HG02571 (cell line): ENCODE results near the gene KSR2.
"Not testable (repeated sequence)": the region's sequence is repeated elsewhere in the genome, so short reads cannot be mapped to it uniquely, and the experiment has no call there.

ENCODE experiments used
- ATAC-seq: cut with Tn5 transposase; IDR thresholded peaks from one replicate; pipeline ENCODE4 v1.9.1; 2021; ENCODE audit warnings: mild to moderate bottlenecking, moderate library complexity; ENCODE audit not compliant: unreplicated experiment

Gene KSR2

DNA sequence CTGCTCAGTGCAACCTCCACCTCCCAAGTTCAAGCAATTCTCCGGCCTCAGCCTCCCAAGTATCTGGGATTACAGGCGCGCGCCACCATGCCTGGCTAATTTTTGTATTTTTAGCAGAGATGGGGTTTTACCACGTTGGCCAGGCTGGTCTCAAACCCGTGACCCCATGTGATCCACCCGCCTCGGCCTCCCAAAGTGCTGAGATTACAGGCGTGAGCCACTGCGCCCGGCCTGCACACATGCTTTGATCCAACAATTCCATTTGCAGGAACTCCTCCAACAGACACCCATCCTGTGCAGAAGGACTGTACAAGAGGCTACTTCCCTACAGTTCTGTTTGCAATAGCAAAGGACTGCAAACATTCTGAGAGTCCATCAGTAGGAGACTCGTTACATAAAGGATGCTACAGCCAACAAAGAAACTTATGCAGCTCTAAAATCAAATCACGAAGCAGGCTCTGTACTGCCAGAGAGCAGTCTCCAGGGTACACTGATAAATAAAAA is 108.0 kb downstream of the KSR2 start:
- ATAC-seq = not testable (repeated sequence)

DNA sequence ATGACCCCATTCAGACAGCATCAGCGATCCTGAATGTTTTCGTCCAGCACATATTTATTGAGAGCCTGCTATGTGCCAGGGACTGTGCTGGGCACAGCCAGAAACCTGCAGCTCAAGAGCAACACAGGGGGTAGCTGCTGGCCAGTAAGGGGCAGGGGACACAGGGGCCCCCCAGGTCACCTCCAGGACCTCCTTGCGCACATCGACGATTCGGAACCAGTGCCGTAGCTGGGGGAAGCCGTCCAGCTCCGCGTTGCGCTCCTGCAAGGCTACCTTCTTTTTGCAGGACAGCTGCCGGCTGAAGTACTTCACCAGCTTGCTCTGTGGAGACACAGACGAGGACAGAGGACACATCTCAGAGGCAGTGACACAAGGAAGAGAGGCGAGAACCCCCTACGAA is 108.7 kb downstream of the KSR2 start:
- no peak for ATAC-seq

DNA sequence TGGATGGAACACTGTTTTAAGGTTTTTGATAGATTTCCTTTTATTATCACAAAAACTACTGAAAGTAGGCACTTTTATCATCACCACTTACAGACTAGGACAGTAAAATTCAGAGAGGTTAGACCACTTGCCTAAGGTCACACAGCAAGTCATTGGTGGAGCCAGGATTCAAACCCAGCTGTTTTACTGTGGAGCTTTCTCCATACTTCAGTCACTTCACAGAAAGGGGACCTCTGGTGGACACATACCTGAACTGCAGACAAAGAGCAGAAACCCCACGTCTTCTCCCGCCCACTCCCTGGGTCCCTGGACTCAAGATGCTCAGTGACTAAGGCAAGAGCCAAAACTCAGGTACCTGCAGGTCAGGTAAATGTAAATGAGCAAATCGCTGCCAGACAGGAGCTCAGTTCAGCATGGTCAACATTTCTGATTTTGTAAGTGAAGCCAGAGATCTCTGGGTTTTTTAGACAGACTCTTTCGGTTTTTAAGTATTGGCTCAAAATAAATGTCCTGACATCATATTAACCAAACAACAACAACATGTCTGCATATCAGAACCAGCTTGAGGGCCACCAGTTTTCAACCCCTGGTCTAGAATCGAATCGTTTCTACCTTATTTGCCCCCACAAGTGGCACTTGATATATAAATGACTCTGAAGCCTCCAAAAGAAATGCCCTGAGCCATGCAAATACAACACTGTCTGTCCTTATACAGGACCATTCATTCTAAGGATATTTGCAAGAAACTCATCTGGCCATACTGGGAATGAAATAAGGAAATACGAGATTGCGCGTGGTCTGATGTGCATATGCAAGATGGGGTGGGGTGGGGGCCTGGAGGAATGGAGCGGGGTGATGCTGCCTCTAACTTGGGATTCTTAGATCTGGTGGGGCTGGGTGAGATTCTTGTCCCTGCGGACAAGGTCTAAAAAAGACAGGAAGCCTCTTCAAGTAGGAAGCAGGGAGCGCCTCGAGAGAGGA is 110.9 kb downstream of the KSR2 start:
- no peak for ATAC-seq

DNA sequence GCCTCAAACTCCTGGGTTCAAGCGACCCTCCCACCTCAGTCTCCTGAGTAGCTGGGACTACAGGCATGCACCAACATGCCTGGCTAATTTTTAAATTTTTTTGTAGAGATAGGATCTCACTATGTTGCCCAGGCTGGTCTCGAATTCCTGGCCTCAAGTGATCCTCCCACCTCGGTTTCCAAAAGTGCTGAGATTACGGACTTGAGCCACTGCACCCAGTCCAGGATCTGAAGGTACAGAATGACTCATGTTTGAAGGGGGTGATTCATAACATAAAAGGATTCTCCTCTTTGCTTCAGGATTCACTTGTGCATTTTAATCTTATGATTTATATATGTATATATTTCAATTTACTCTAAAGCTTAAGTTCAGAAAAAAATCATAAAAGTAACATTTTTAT is 111.7 kb downstream of the KSR2 start:
- ATAC-seq = not testable (repeated sequence)

DNA sequence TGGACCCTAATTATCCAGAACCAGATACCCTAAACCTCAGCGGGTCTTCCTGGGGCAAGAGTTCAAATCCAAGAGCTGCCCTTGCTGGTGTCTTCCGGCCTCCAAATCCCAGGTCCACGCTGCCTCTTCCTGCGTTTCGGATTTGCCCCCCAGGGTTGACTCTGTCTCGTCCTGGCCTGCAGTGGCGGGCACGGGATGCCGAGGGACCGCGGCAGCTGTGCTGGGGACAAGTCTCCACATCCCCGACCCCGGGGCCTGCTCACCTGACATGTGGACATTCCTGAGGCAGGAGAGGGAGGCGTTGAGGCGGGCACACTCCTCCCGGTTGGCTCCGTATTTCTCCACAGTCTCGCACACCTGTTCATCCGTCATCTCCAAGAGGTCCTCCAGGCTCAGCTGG is 113.6 kb downstream of the KSR2 start:
- no peak for ATAC-seq

DNA sequence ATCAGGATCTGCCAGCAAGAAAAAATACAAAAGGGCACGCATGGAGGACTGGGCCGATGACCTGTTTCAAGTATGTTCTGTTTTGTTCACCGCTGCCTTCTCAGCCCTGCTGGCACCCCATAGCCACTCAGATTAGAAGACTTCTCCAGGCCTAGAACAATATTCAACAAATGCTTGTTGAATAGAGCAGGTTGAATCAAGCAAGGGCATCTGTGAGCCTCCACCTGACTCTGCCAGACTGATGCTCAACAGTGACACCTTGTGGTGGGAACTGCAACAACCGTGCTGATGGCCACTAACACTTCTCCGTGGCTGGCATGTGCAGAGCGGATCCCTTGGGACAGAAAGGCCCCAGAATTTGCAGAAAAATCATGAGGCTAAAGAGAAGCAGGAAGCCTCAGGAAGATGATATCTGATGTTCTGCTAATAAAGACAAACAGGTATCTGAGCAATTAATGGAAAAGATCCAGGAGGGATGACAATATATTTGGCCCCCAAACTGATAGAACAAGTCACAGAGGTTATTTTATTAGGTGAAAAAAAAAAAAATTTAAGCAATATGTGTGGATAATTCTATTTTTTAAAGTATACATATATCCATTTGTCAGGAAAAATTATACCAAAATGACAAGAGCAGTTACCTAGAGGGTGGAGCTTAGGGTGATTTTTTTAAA is 114.3 kb downstream of the KSR2 start:
- no peak for ATAC-seq

DNA sequence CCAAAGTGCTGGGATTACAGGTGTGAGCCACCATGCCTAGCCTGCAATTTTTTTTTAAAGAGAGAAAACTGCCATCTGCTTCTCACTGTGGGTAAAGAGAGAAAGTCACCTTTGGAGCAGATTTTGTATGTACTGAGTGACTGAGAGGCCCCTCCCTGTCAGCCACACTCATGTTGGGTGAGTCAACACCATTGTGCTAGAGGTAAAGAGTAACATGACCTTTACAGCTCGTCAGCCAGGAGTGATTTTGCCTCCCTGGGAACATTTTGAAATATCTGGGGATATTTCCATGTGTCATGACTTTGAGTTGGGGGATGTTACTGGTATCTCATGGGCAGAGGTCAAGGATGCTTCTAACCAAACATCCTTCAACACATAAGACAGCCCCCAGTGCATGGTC is 115.2 kb downstream of the KSR2 start:
- no peak for ATAC-seq

DNA sequence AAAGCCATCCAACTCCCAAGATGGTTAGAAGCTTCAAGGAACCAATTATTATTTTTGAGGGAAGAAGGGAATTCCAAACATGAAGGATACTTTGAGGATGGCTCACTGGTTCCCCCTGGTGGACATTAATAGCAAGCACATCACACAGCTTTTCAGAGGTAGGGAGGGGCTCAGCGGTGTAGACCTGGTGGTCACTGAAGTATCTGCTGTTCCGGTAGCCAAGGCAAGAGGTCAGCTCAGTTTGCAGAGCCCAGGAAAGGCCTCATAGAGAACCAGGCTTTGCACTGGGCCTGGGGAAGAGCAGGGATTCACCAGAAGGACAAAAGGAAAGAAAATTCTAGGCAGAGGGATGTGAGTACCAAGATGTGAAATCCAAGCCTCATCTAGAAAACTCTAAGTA is 118.7 kb downstream of the KSR2 start:
- ATAC-seq = no peak

DNA sequence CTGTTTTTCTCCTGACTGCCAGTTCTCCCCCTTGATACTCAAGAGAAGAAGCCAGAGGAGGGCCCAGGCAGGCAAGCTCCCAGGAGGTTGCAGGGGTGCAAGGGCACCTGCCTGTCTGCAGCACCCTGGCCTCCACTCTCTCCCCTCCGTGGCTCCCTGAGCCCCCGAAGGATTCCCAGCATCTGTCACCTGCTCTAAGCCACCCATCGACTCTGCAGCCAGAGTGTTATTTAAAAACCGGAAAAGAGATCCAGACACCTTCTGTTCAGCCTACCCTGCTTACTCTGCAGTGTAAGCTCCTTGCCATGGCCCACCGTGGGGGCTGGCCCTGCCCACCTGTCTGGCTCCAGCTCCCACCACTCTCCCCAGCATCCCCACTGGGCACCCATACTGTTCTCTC is 121.4 kb downstream of the KSR2 start:
- ATAC-seq = no peak

DNA sequence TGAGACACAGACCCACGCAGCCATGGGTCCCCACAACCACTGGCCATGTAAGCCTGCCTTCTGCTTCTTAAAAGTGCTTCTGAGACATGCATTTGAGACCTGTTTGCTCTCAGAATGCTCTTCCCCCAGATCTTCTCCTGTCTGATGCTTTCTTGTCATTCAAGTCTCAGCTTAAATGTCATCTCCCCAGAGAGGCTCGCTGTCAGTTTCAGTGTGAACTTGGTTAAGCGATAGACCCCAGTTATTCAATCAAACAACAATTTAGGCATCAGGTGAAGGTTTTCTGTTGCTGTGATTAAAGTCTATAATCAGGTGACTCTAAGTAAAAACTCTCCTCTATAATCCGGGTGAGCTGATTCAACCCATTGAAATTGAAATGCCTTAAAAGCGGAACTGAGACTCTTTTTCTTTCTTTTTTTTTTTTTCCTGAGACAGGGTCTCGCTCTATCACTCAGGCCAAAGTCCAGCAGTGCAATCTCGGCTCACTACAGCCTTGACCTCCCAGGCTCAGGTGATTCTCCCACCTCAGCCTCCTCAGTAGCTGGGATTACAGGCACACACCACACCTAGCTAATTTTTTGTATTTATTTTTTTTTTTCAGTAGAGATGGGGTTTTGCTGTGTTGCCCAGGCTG is 123.4 kb downstream of the KSR2 start:
- ATAC-seq = no peak

DNA sequence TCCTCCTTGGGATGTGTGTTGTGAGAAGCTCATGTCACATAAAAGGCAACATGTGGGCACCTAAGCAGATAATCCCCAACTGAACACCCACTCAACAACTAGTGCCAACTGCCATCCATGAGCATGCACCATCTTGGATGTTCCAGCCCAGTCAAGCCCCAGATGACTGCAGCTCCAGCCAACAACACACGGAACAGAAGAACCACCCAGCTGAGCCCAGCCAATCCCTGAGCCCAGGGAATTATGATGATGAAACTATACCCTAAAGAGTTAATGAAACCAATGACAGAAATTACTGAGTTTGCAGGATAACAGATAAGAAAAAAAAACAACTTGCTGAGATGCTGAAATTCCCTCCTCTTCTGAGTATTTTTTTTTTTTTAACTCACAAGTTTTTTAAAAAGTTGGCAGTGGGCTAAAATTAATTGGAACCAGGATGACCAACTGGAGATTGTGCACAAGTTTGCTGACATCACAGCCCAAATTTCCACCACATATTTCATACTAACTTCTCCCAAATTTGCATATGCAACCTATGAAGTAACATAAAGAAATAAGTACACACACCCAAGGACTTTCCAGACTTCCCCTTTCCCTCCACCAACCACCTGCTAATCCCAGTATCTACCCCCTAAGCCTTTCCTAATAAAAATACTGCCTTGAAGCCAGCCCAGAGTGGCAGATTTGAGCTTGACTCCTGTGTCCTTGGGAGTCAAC is 124.5 kb downstream of the KSR2 start:
- ATAC-seq = no peak

DNA sequence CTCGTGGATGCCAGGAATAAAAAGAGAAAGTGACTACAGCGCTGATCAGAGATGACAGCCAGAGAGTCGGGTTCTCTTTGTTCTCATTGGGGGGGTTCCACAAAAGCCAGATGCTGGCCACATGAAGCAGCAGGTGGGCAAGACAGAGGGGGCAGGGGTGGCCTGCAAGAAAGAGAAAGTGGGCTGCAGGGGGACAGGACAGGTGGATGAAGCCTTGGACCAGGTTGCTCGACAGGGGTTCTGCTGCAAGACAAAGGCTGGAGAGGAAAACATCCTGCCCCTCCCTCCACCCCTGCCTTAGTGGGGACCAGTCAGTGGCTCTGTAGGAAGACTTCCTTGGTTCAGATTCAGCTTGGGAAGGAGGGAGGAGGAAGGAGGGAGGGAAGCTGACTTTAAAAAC is 126.2 kb downstream of the KSR2 start:
- no peak for ATAC-seq

DNA sequence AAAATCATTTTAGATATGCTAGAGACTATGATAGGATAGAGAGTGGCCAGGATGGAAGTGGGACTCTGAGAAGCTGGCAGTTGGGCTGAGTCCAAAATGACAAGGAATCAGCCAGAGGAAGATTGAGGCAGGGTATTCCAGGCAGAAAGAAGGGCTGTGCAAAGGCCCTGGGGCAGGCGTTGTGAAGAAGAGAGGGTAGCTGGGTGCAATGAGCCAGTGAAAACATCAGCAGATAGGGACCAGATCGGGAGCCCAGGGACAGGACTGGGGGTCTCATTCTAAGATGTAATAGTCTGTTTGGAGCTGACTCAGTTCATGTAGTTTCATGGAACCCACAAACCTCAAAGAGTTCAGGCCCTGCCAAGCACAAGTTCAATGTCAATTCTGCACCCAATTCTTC is 126.6 kb downstream of the KSR2 start:
- no peak for ATAC-seq

DNA sequence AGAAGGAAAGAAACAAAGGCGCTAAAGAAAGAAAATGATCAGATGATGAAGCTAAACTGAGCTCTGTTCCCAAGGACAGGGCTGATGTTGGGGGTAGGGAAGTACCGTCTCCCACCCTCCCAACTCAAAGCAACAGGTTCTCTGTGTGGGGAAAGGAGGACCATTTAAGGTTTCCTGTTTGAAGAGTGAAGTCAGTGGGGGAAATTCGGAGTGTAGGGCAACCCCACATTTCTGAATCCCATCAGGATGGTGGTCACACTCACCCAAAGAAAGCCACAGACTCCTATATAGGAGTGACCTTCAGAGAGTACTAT is 131.1 kb downstream of the KSR2 start:
- no peak for ATAC-seq

DNA sequence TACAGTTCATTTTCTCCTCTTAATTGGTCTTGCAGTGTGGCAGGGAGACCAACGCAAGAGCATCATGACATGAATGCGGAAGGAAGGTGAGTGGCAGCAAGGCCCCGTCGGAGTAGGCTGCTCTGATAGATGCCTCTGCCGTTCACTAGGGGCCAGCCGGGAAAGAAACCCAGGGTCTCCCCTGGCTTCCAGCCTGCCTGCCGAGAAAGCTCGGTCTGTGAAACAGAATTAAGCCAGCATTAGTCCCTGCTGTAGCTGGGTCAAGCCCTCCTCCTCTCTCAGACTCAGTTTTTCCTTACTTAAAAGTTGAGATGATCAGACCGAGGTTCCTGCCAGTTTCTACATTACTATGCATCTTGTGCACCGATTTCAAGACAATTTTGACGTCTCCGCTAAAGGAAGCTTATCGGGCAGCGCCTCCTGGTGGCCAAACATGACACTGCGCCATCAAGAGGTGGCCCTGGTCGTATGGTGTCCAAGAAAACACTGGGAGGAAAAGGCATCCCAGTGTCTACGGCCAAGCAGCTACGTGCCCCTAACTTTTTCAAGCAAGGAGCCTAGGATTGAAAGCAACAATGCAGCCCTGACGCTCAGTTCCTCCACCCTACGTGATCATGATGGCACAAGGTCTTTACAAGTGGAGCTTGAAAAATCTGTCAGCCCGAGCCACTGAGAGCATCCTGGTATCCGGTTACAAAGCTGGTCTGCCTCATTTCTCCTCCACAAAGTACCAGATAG is 131.6 kb downstream of the KSR2 start:
- ATAC-seq = no peak

DNA sequence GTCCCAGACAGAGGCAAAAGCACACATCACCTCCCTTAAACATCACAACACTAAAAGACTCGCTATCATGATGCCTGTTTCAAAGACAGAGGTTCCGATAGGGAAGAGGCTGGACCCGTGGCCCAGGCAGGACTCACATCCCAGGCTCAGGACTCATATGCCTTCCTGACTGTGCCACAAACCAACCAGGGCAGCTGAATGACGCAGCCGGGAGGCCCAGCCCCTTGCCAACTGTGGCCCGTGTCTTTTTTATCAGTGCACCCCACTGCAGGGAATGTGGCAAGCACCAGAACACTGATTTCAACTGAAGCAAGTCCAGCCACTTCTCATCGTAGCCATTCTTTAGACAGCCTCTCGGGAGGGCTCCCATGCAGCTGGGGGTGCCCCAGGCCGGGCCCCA is 132.3 kb downstream of the KSR2 start:
- no peak for ATAC-seq

DNA sequence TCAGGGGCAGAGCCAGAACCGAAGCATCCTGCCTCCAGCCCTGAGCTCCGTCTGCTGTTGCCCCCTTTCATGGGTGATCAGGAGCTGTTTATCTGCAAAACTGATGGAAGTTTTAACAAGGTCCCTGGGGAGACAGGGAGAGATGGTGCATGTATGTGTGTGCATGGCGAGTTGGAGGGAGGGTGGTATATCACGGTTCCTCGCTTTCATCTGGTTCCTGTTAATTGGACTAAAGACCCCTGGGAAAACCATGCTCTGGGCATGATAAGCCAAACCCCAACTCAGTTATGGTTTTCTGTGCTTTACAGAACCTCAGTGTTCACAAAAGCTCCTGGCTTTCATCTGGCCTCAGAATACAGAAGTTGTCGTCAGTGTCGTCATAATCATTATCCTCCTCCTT is 133.6 kb downstream of the KSR2 start:
- ATAC-seq = no peak

DNA sequence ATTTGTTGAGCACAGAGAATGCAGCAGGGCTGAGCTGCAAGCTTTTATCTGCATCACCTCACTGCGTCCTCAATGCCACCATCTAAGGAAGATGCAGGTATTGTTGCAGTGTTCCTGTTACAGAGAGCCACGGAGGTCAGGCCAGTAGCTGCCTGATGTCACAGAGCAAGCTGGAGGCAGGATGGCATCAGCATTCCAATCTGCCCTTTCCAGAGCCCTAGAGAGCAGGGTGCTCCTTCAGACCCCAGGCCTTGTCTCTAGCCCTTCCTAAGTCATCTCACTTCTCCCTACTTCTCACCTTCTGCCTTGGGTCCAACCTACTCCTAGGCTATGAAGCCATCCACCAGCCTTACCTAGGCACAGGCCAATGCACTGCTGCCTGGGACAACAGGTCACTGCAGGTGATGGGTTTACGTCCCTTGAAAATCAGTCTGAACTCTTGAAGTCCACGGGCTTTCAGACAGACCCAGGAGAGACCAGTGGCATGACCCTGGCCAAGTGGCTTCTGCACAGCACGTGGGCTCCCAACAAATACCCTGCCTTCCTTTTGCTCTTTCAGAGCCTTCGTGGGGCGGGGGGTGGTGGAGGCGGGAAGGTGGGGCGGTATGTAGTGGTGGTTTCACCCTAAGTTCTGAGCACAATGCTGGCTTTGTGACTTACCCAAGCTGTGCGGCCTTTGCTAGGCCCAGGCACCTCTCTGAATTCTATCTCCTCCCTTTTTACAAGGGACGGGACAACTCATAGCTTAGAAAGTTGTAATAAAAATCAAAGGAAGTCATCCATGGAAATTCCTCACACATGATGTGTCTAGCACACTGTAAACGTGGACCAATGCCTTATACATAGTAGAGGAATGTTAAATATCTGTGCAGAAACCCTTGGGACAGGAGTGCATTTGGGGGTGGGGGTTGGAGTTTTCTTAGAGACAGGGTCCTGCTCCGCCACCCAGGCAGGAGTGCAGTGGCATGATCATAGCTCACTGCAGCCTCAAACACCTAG is 136.0 kb downstream of the KSR2 start:
- ATAC-seq = no peak

DNA sequence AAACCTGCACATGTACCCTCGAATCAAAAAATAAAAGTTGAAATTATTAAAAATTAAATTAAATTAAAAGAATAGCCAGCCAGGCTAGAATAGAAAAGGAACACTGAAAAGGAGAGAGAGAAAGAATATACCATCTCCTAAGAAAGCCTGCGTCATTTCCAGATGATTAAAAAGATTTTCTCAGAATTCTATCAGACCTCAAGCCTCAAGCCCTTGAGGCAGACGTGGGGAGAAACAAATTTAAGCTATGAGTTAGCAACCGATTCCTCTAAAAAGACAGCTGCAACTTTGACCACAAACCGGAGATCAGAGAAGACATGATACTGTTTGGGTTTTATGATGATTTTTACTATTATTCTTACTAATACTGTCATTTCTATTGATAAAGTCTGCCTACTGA is 138.3 kb downstream of the KSR2 start:
- ATAC-seq = no peak
